Colon (tissue), 2 donors: ENCODE results near the gene ZNF334.

ENCODE experiments used
- FAIRE-seq: peaks from 2 replicates; lab custom pipeline; 2012; peaks lifted over from hg19 to GRCh38; lab: Jason Lieb, UNC
- donor health status: control.
- donor health status: control.

Gene ZNF334

GRCh38 chr20:46512943-46513844, at the start of gene ZNF334:
Gene ZNF334, minus strand, starts transcription at chr20:46513559. Its CDS starts 1,457 bp downstream, at chr20:46512102.
- no peak for FAIRE-seq

GRCh38 chr20:46562373-46563169, 49.2 kb upstream of the ZNF334 start:
- no peak for FAIRE-seq

- FAIRE-seq, result no peak
Measured at GRCh38 chr20:46562009-46562372, 48.6 kb upstream of the ZNF334 start.

GRCh38 chr20:46559685-46560440, 46.5 kb upstream of the ZNF334 start:
- no peak for FAIRE-seq

- FAIRE-seq, result no peak
Measured at GRCh38 chr20:46559001-46559400, 45.6 kb upstream of the ZNF334 start.

- FAIRE-seq, result no peak
Measured at GRCh38 chr20:46558511-46558959, 45.2 kb upstream of the ZNF334 start.

GRCh38 chr20:46557231-46557956, 44.0 kb upstream of the ZNF334 start:
- no peak for FAIRE-seq

GRCh38 chr20:46555370-46555956, 42.1 kb upstream of the ZNF334 start:
- no peak for FAIRE-seq

GRCh38 chr20:46554828-46555227, 41.5 kb upstream of the ZNF334 start:
- FAIRE-seq, result no peak

- no peak for FAIRE-seq
Measured at GRCh38 chr20:46553926-46554325, 40.6 kb upstream of the ZNF334 start.

- no peak for FAIRE-seq
Measured at GRCh38 chr20:46552460-46553420, 39.4 kb upstream of the ZNF334 start.

- FAIRE-seq, result no peak
Measured at GRCh38 chr20:46551522-46552381, 38.4 kb upstream of the ZNF334 start.

GRCh38 chr20:46550461-46550860, 37.1 kb upstream of the ZNF334 start, which contains the start of gene OCSTAMP:
Gene OCSTAMP, minus strand, starts transcription at chr20:46550654. Its CDS starts 94 bp downstream, at chr20:46550560.
- no peak for FAIRE-seq

- no peak for FAIRE-seq
Measured at GRCh38 chr20:46549188-46549972, 36.0 kb upstream of the ZNF334 start.

- FAIRE-seq, result no peak
Measured at GRCh38 chr20:46548688-46549087, 35.3 kb upstream of the ZNF334 start.

- FAIRE-seq, result no peak
Measured at GRCh38 chr20:46547995-46548394, 34.6 kb upstream of the ZNF334 start.

- FAIRE-seq, result no peak
Measured at GRCh38 chr20:46546936-46547335, 33.6 kb upstream of the ZNF334 start.

- FAIRE-seq, result no peak
Measured at GRCh38 chr20:46546298-46546697, 32.9 kb upstream of the ZNF334 start.
